HepG2 (cell line): ENCODE data around the gene KTI12. TPM values are rescaled to one million over a fixed set of nuclear protein-coding genes. Genes with fewer than 3 reads are reported as not detected.

ENCODE experiments used
- AKAP8 ChIP-seq: sonication (generic); formaldehyde crosslinking; IDR thresholded peaks from 2 replicates; pipeline ENCODE4 v1.5.1; 2020; ENCODE audit warnings: mild to moderate bottlenecking, missing genetic modification reagents
- ARHGAP35 ChIP-seq: sonication (generic); formaldehyde crosslinking; IDR thresholded peaks from 2 replicates; pipeline ENCODE4 v1.9.0; 2022; ENCODE audit warnings: mild to moderate bottlenecking, inconsistent platforms, moderate library complexity, missing genetic modification reagents, borderline replicate concordance
- BRD4 ChIP-seq: sonication (generic); formaldehyde crosslinking; IDR thresholded peaks from 2 replicates; pipeline ENCODE4 v1.4.0; 2020; ENCODE audit warnings: missing genetic modification reagents
- HOMEZ ChIP-seq: IDR thresholded peaks from 2 replicates; pipeline ENCODE4 v1.6.1; 2016; ENCODE audit warnings: low read depth
- LRRFIP1 ChIP-seq: sonication (generic); formaldehyde crosslinking; conservative IDR thresholded peaks from 2 replicates; pipeline ENCODE4 v1.4.0; 2020; ENCODE audit warnings: missing genetic modification reagents
- POGZ ChIP-seq: sonication (generic); formaldehyde crosslinking; IDR thresholded peaks from 2 replicates; pipeline ENCODE4 v1.4.0; 2020; ENCODE audit warnings: mild to moderate bottlenecking, missing genetic modification reagents
- PPARG ChIP-seq: conservative IDR thresholded peaks from 2 replicates; pipeline ENCODE4 v1.6.1; 2016; ENCODE audit warnings: missing biosample characterization, missing genetic modification reagents
- PRDM10 ChIP-seq: sonication (generic); formaldehyde crosslinking; IDR thresholded peaks from 2 replicates; pipeline ENCODE4 v1.4.0; 2020; ENCODE audit warnings: low read depth, missing genetic modification reagents
- PRPF4 ChIP-seq: fragments of 200-400 bp; formaldehyde crosslinking; IDR thresholded peaks from 2 replicates; pipeline ENCODE4 v1.6.1; 2016; ENCODE audit warnings: low read length, low read depth; ENCODE audit not compliant: poor library complexity, severe bottlenecking
- RBFOX2 ChIP-seq: fragments of 200-400 bp; formaldehyde crosslinking; IDR thresholded peaks from 2 replicates; pipeline ENCODE4 v1.6.1; 2017; ENCODE audit warnings: low read depth, mild to moderate bottlenecking, low read length
- ZBTB25 ChIP-seq: IDR thresholded peaks from 2 replicates; pipeline ENCODE4 v1.6.1; 2018; ENCODE audit warnings: missing genetic modification reagents
- ZBTB33 ChIP-seq: sonication (generic); formaldehyde crosslinking; IDR thresholded peaks from 2 replicates; pipeline ENCODE4 v1.4.0; 2020; ENCODE audit warnings: missing genetic modification reagents
- ZKSCAN1 ChIP-seq: fragments of 150-350 bp; IDR thresholded peaks from 2 replicates; pipeline ENCODE4 v1.6.1; 2014; ENCODE audit warnings: low read length
- ZNF292 ChIP-seq: sonication (generic); formaldehyde crosslinking; IDR thresholded peaks from 2 replicates; pipeline ENCODE4 v1.8.1; 2022; ENCODE audit warnings: mild to moderate bottlenecking, low read depth, missing genetic modification reagents, borderline replicate concordance
- ZNF513 ChIP-seq: sonication (generic); formaldehyde crosslinking; conservative IDR thresholded peaks from 2 replicates; pipeline ENCODE4 v1.5.0; 2020; ENCODE audit warnings: missing genetic modification reagents
- polyA plus RNA-seq, 8 experiments: library from polyadenylated mRNA; depleted of rRNA in 3 of 8; stranded (reverse) in 7 of 8; unstranded in 1 of 8; fragments of >200 nt; fragmentation: Illumina TruSeq in 4 of 8; extraction: Trizol in 4 of 8; gene quantifications; 2 replicates each; pipeline versions ENCODE4 v1.2.1 to v1.2.3, GENCODE V29; 2011 to 2016; ENCODE audit warnings: low read depth in 4 of 8, missing spikeins in 1 of 8, mixed read lengths in 1 of 8; ENCODE audit not compliant: insufficient read depth in 1 of 8
- total RNA-seq, 5 experiments: library from RNA; depleted of rRNA; stranded (reverse); fragments of >200 nt; fragmentation: Illumina TruSeq; extraction: Trizol; gene quantifications; 2 replicates each; pipeline ENCODE4 v1.2.3, GENCODE V29; 2016; ENCODE audit warnings: low read depth in 1 of 5

Gene KTI12
- total and polyA plus RNA-seq, 2 of the 13 experiments (the other 11 are each of a cell fraction or from before 2014, with no cell fraction given), result 7.4 to 10.2 TPM

GRCh38 chr1:52055066-52055865 lies 21.7 kb upstream of the KTI12 start, which contains the start of gene TXNDC12 (continued):
- TF ChIP-seq ZNF292 (peak; percentile 66; the same call in 1 of the 2 replicates), POGZ (CRISPR knock-in tag) (peak; percentile 53), BRD4 (CRISPR knock-in tag) (peak; percentile 73; the same call in 1 of the 2 replicates), AKAP8 (CRISPR knock-in tag) (no peak; the same call in 1 of the 2 replicates), ZNF513 (no peak), RBFOX2 (peak; percentile 83), ZBTB25 (CRISPR knock-in tag) (peak; percentile 17; the same call in 1 of the 2 replicates), ZBTB33 (CRISPR knock-in tag) (no peak), HOMEZ (CRISPR knock-in tag) (0 out of 2 replicates have a peak, but pooled peaks have one; percentile 12), PPARG (no peak; the same call in 1 of the 2 replicates), ZKSCAN1 (no peak), ARHGAP35 (CRISPR knock-in tag) (peak; percentile 20; the same call in 1 of the 2 replicates), LRRFIP1 (CRISPR knock-in tag) (no peak), PRDM10 (CRISPR knock-in tag) (peak; percentile 62; the same call in 1 of the 2 replicates), PRPF4 (peak; percentile 61)
